ENCODE measurements around the gene CRISP2.

The CRISP2 gene

DNA sequence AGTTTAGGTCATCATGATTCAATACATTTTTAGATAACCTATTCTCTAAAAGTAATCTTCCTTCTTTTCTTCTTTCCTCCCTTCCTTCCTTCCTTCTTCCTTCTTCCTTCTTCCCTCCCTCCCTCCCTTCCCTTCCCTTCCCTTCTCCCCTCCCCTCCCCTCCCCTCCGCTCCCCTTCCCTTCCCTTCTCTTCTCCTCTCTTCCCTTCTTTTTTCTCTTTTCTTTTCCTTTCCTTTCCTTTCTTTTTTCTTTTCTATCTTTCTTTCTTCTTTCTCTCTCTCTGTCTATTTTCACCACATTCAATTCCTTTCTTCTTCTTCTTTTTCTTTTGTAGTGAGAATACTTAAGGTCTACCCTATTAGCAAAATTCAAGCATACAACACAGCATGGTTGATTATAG is 59.4 kb downstream of the CRISP2 start:
- no peak for DNase-seq (ENCODE audit: low spot score)

- DNase-seq (ENCODE audit: low spot score), result no peak
These were observed 59.9 kb downstream of the CRISP2 start for GRCh38 chr6:49653438-49653837.

- DNase-seq (ENCODE audit: low spot score), result no peak
These were observed 62.1 kb downstream of the CRISP2 start for GRCh38 chr6:49651239-49651638.

DNA sequence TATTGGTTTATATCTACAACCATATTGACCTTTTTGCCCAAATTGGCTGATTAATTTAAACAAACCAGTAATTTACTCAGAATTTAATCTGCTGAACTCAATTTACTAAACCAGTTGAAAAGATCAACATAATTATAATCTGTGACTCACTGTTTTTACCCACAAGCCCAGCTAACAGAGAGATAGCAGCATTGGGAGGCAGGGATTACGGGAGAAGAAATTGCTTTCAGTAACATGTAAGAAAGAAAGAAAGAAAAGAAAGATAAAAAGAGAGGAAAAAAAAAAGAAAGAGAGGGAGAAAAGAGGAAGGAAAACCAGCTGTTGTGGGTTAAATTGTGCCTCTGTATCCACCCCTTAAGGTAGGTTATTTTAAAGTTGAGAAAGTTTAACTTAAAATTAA is 63.4 kb downstream of the CRISP2 start:
- no peak for DNase-seq (ENCODE audit: low spot score)

DNA sequence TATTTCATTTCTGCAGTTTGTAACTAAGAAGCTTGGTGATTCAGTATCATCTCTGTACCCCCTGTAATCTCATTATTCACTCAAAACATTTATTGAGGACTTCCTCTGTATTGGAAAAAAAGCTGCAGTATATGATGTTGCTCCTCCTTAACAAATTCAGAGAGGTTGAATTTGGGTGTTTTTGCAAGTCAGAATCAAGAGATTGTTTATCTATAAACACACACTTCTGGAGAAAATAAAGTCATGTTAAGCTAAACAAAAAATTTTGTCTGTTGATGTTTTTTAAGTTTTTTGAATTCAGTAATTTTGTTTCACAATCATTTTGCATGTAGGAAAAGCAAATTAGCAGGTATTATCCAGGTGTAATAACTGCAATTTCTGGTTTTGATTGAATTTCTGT is 65.3 kb downstream of the CRISP2 start:
- no peak for DNase-seq (ENCODE audit: low spot score)

GRCh38 chr6:49647476-49647875 is 65.9 kb downstream of the CRISP2 start:
- no peak for DNase-seq (ENCODE audit: low spot score)

DNA sequence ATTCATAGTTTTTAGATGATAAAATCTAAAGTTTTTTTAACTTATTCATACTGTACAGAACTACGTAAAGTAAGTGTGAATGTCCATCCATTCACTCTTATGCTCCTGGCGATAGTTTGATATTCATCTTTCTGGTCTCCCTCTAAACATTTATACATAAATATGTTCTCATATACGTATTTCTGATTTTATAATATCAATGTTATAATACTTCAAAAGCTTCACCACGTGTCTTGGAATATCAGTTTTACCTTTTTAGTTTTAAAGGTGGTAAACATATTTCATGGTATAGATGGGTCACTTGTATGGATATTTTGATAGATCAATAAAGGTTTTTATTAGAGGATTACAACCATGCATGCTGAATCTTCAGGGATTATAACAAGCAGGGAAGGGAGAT is 66.4 kb downstream of the CRISP2 start:
- DNase-seq (ENCODE audit: low spot score), result no peak

GRCh38 chr6:49646130-49646824 is 67.1 kb downstream of the CRISP2 start:
- DNase-seq (ENCODE audit: low spot score), result no peak

DNA sequence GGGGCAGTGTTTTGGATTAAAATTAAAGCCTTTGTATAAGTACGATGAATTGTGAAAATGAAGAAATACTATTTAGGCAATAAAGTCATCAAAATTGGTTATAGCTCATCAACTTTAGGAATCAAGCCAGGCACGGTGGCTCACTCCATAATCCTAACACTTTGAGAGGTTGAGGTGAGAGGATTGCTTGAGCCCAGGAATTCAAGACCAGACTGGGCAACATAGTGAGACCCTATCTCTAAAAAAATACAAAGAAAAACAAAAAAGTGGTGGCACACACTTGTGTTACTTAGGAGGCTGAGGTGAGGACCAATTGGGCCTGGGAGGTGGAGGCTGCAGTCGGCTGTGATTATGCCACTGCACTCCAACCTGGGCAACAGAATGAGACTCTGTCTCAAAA is 68.2 kb downstream of the CRISP2 start:
- no peak for DNase-seq (ENCODE audit: low spot score)
